HepG2 (cell line): ENCODE results near the gene PPP1R3C. TPM values are rescaled to one million over a fixed set of nuclear protein-coding genes. Genes with fewer than 3 reads are reported as not detected.
A peak's percentile ranks its signal among the peaks of the same experiment; 100 is the strongest.

Source experiments
- BHLHE40 ChIP-seq: IDR thresholded peaks from 2 replicates; pipeline ENCODE4 v1.6.1; 2011; ENCODE audit warnings: low read length, improper control_type of control experiment
- ERF ChIP-seq: IDR thresholded peaks from 2 replicates; pipeline ENCODE4 v1.6.1; 2018; ENCODE audit warnings: missing biosample characterization, missing genetic modification reagents
- GATAD2A ChIP-seq: IDR thresholded peaks from 2 replicates; pipeline ENCODE4 v1.6.1; 2016
- HNRNPLL ChIP-seq: fragments of 200-400 bp; formaldehyde crosslinking; IDR thresholded peaks from 2 replicates; pipeline ENCODE4 v1.6.1; 2017; ENCODE audit warnings: mild to moderate bottlenecking, low read depth, low read length; ENCODE audit not compliant: poor library complexity, severe bottlenecking
- MED1 ChIP-seq: sonication (generic); formaldehyde crosslinking; IDR thresholded peaks from 2 replicates; pipeline ENCODE4 v1.4.0; 2020; ENCODE audit warnings: missing genetic modification reagents
- SP1 ChIP-seq, 2 experiments: fragments of 450-650 bp in 1 of 2; sonication (generic) in 1 of 2; formaldehyde crosslinking in 1 of 2; IDR thresholded peaks; 2 replicates each; pipeline versions ENCODE4 v1.4.0 to v1.6.1; 2016 to 2020; ENCODE audit warnings: missing genetic modification reagents in 1 of 2
- ZBTB20 ChIP-seq: sonication (generic); formaldehyde crosslinking; IDR thresholded peaks from 2 replicates; pipeline ENCODE4 v1.8.1; 2023; ENCODE audit warnings: missing genetic modification reagents, low read depth, mild to moderate bottlenecking, borderline replicate concordance
- ZMAT3 ChIP-seq: sonication (generic); formaldehyde crosslinking; conservative IDR thresholded peaks from 2 replicates; pipeline ENCODE4 v1.7.0; 2021; ENCODE audit warnings: missing genetic modification reagents
- ZNF12 ChIP-seq: sonication (generic); formaldehyde crosslinking; IDR thresholded peaks from 2 replicates; pipeline ENCODE4 v1.5.0; 2020; ENCODE audit warnings: missing genetic modification reagents
- ZNF124 ChIP-seq: sonication (generic); formaldehyde crosslinking; IDR thresholded peaks from 2 replicates; pipeline ENCODE4 v1.4.0; 2020; ENCODE audit warnings: missing genetic modification reagents
- ZNF143 ChIP-seq: sonication (generic); formaldehyde crosslinking; IDR thresholded peaks from 2 replicates; pipeline ENCODE4 v1.4.0; 2020; ENCODE audit warnings: missing genetic modification reagents
- ZNF232 ChIP-seq: sonication (generic); formaldehyde crosslinking; IDR thresholded peaks from 2 replicates; pipeline ENCODE4 v1.4.0; 2020; ENCODE audit warnings: missing genetic modification reagents, borderline replicate concordance
- ZNF354B ChIP-seq: sonication (generic); formaldehyde crosslinking; IDR thresholded peaks from 2 replicates; pipeline ENCODE4 v1.8.0; 2022; ENCODE audit warnings: mild to moderate bottlenecking, missing genetic modification reagents
- ZNF430 ChIP-seq: sonication (generic); formaldehyde crosslinking; IDR thresholded peaks from 2 replicates; pipeline ENCODE4 v1.9.0; 2021; ENCODE audit warnings: mild to moderate bottlenecking, missing genetic modification reagents
- ZNF782 ChIP-seq: sonication (generic); formaldehyde crosslinking; IDR thresholded peaks from 2 replicates; pipeline ENCODE4 v1.4.0; 2020; ENCODE audit warnings: missing genetic modification reagents, mild to moderate bottlenecking, borderline replicate concordance
- ZSCAN9 ChIP-seq: IDR thresholded peaks from 2 replicates; pipeline ENCODE4 v1.6.1; 2016; ENCODE audit warnings: borderline replicate concordance
- polyA plus RNA-seq, 8 experiments: library from polyadenylated mRNA; depleted of rRNA in 3 of 8; stranded (reverse) in 7 of 8; unstranded in 1 of 8; fragments of >200 nt; fragmentation: Illumina TruSeq in 4 of 8; extraction: Trizol in 4 of 8; gene quantifications; 2 replicates each; pipeline versions ENCODE4 v1.2.1 to v1.2.3, GENCODE V29; 2011 to 2016; ENCODE audit warnings: low read depth in 4 of 8, missing spikeins in 1 of 8, mixed read lengths in 1 of 8; ENCODE audit not compliant: insufficient read depth in 1 of 8
- total RNA-seq, 5 experiments: library from RNA; depleted of rRNA; stranded (reverse); fragments of >200 nt; fragmentation: Illumina TruSeq; extraction: Trizol; gene quantifications; 2 replicates each; pipeline ENCODE4 v1.2.3, GENCODE V29; 2016; ENCODE audit warnings: low read depth in 1 of 5
- TF ChIP-seq, protein P1 (sequence below): IDR thresholded peaks from 2 replicates; pipeline ENCODE4 v1.4.0; 2020; ENCODE audit warnings: mild to moderate bottlenecking, missing genetic modification reagents
- TF ChIP-seq, protein P2 (sequence below): sonication (generic); formaldehyde crosslinking; IDR thresholded peaks from 2 replicates; pipeline ENCODE4 v1.4.0; 2020; ENCODE audit warnings: missing genetic modification reagents, borderline replicate concordance
- TF ChIP-seq, protein P3 (sequence below): sonication (generic); formaldehyde crosslinking; IDR thresholded peaks from 2 replicates; pipeline ENCODE4 v1.4.0; 2020; ENCODE audit warnings: mild to moderate bottlenecking, missing genetic modification reagents, borderline replicate concordance

Gene PPP1R3C
- total and polyA plus RNA-seq, 2 of the 13 experiments (the other 11 are each of a cell fraction or from before 2014, with no cell fraction given), result 13.3 to 14.8 TPM

DNA sequence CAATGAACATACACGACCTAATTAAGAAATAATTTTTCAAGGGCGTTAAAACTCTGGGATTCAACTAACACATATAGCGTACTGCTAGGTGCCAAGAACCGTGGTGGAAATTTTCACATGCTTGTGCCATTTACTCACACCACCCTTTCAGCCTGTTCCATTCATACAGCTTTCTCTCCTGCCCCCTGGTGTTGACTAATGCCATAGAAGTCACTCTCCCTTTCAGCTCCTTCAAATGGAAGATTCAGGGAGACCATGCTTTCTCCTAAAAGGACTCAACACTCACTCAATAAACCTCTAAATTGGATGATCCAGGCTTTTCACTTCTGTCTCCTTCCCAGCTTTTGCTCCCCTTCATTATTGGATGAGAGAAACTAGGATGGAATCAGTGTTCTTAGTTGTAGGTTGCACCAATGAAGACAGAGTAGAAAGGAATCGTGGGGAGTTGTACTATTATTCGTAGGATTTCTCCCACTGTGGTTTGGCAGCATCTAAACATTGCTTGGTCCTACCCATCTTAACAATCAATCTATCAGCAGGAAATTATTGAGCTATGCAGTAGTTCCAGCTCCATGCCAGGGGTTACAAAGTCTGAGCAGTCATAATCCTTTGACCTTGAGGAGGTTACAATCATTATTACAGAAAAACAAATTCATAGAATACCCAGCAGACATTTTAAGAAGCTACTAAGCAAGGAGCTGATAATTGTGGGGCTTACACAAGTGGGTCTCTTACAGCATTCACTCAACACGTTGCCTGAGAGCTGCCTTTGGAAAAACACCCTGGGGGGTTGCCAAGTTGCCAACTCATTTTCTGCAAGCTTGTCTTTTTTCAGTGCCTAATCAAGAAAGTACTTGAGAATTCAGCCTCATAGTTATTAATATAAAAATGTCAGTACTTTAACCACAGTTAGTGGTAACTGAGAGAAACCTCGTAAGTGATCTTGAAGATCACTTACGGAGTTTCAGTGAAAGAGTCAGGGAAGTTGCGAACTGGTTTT, 2.8 kb upstream of the PPP1R3C start (continued):
- TF ChIP-seq, protein P1, sequence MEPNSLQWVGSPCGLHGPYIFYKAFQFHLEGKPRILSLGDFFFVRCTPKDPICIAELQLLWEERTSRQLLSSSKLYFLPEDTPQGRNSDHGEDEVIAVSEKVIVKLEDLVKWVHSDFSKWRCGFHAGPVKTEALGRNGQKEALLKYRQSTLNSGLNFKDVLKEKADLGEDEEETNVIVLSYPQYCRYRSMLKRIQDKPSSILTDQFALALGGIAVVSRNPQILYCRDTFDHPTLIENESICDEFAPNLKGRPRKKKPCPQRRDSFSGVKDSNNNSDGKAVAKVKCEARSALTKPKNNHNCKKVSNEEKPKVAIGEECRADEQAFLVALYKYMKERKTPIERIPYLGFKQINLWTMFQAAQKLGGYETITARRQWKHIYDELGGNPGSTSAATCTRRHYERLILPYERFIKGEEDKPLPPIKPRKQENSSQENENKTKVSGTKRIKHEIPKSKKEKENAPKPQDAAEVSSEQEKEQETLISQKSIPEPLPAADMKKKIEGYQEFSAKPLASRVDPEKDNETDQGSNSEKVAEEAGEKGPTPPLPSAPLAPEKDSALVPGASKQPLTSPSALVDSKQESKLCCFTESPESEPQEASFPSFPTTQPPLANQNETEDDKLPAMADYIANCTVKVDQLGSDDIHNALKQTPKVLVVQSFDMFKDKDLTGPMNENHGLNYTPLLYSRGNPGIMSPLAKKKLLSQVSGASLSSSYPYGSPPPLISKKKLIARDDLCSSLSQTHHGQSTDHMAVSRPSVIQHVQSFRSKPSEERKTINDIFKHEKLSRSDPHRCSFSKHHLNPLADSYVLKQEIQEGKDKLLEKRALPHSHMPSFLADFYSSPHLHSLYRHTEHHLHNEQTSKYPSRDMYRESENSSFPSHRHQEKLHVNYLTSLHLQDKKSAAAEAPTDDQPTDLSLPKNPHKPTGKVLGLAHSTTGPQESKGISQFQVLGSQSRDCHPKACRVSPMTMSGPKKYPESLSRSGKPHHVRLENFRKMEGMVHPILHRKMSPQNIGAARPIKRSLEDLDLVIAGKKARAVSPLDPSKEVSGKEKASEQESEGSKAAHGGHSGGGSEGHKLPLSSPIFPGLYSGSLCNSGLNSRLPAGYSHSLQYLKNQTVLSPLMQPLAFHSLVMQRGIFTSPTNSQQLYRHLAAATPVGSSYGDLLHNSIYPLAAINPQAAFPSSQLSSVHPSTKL (CRISPR knock-in tag), result peak; percentile 19; the same call in 1 of the 2 replicates
- TF ChIP-seq ZNF143 (CRISPR knock-in tag), result no peak
- TF ChIP-seq SP1 (IDR thresholded peaks at IDR 0.05), result no peak
- TF ChIP-seq SP1 (CRISPR knock-in tag; IDR thresholded peaks at IDR 0.05), result no peak
- TF ChIP-seq ZNF232 (CRISPR knock-in tag), result no peak
- no peak for TF ChIP-seq ZNF354B (CRISPR knock-in tag)
- TF ChIP-seq GATAD2A (CRISPR knock-in tag), result peak; percentile 49; the same call in 1 of the 2 replicates
- 0 out of 2 replicates have a peak, but pooled peaks have one; percentile 40 for TF ChIP-seq ZSCAN9 (CRISPR knock-in tag)
- TF ChIP-seq BHLHE40, result 0 out of 2 replicates have a peak, but pooled peaks have one; percentile 11
- no peak for TF ChIP-seq ZMAT3 (CRISPR knock-in tag)
- TF ChIP-seq ZNF12, result no peak
- TF ChIP-seq, protein P2, sequence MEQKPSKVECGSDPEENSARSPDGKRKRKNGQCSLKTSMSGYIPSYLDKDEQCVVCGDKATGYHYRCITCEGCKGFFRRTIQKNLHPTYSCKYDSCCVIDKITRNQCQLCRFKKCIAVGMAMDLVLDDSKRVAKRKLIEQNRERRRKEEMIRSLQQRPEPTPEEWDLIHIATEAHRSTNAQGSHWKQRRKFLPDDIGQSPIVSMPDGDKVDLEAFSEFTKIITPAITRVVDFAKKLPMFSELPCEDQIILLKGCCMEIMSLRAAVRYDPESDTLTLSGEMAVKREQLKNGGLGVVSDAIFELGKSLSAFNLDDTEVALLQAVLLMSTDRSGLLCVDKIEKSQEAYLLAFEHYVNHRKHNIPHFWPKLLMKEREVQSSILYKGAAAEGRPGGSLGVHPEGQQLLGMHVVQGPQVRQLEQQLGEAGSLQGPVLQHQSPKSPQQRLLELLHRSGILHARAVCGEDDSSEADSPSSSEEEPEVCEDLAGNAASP (CRISPR knock-in tag), result 0 out of 2 replicates have a peak, but pooled peaks have one; percentile 19
- 0 out of 2 replicates have a peak, but pooled peaks have one; percentile 41 for TF ChIP-seq ZNF124 (CRISPR knock-in tag)
- TF ChIP-seq HNRNPLL, result no peak
- TF ChIP-seq ZNF782 (CRISPR knock-in tag), result no peak
- TF ChIP-seq ZNF430 (CRISPR knock-in tag), result no peak
- TF ChIP-seq, protein P3, sequence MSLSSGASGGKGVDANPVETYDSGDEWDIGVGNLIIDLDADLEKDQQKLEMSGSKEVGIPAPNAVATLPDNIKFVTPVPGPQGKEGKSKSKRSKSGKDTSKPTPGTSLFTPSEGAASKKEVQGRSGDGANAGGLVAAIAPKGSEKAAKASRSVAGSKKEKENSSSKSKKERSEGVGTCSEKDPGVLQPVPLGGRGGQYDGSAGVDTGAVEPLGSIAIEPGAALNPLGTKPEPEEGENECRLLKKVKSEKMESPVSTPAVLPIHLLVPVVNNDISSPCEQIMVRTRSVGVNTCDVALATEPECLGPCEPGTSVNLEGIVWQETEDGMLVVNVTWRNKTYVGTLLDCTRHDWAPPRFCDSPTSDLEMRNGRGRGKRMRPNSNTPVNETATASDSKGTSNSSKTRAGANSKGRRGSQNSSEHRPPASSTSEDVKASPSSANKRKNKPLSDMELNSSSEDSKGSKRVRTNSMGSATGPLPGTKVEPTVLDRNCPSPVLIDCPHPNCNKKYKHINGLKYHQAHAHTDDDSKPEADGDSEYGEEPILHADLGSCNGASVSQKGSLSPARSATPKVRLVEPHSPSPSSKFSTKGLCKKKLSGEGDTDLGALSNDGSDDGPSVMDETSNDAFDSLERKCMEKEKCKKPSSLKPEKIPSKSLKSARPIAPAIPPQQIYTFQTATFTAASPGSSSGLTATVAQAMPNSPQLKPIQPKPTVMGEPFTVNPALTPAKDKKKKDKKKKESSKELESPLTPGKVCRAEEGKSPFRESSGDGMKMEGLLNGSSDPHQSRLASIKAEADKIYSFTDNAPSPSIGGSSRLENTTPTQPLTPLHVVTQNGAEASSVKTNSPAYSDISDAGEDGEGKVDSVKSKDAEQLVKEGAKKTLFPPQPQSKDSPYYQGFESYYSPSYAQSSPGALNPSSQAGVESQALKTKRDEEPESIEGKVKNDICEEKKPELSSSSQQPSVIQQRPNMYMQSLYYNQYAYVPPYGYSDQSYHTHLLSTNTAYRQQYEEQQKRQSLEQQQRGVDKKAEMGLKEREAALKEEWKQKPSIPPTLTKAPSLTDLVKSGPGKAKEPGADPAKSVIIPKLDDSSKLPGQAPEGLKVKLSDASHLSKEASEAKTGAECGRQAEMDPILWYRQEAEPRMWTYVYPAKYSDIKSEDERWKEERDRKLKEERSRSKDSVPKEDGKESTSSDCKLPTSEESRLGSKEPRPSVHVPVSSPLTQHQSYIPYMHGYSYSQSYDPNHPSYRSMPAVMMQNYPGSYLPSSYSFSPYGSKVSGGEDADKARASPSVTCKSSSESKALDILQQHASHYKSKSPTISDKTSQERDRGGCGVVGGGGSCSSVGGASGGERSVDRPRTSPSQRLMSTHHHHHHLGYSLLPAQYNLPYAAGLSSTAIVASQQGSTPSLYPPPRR (CRISPR knock-in tag), result no peak
- 0 out of 2 replicates have a peak, but pooled peaks have one; percentile 10 for TF ChIP-seq MED1
- TF ChIP-seq ERF (CRISPR knock-in tag), result 0 out of 2 replicates have a peak, but pooled peaks have one; percentile 46
- no peak for TF ChIP-seq ZBTB20
